Measurements from ENCODE around the gene CCNI. TPM values are rescaled to one million over a fixed set of nuclear protein-coding genes. Genes with fewer than 3 reads are reported as not detected.

The CCNI gene
- total RNA-seq, 1 experiment from 2014 or later = 213 TPM

GRCh38 chr4:77050962-77051361, 24.8 kb downstream of the CCNI start:
- Mint-ChIP-seq H3K4me1 (peaks cover 7% of the 10 kb centered on the region), H3K27me3 (ENCODE audit: low read depth) (no peaks in the 10 kb centered on the region), H3K36me3 (peaks cover 52% of the 10 kb centered on the region), H3K9me3 (no peaks in the 10 kb centered on the region), H3K27ac (no peak overlapping the region), H3K4me3 (no peak overlapping the region)
- ChIA-PET CTCF (interaction anchor here (1.0 kb wide), 1 partner anchor 152 kb away, joined by 3 read pairs; no protein-coding TSS in a partner anchor), POLR2A (no interaction called here)
- ATAC-seq (no peak), DNase-seq (ENCODE audit: low spot score) (no peak)
- no peak for TF ChIP-seq MLX (CRISPR knock-in tag; IDR thresholded peaks at IDR 0.05)
- TF ChIP-seq, protein P1, sequence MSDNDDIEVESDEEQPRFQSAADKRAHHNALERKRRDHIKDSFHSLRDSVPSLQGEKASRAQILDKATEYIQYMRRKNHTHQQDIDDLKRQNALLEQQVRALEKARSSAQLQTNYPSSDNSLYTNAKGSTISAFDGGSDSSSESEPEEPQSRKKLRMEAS (CRISPR knock-in tag; IDR thresholded peaks at IDR 0.05) = no peak
- TF ChIP-seq MXD4 (CRISPR knock-in tag; IDR thresholded peaks at IDR 0.05; ENCODE audit: borderline replicate concordance) = no peak
- TF ChIP-seq USF1 (CRISPR knock-in tag; IDR thresholded peaks at IDR 0.05) = no peak
- TF ChIP-seq, protein P2, sequence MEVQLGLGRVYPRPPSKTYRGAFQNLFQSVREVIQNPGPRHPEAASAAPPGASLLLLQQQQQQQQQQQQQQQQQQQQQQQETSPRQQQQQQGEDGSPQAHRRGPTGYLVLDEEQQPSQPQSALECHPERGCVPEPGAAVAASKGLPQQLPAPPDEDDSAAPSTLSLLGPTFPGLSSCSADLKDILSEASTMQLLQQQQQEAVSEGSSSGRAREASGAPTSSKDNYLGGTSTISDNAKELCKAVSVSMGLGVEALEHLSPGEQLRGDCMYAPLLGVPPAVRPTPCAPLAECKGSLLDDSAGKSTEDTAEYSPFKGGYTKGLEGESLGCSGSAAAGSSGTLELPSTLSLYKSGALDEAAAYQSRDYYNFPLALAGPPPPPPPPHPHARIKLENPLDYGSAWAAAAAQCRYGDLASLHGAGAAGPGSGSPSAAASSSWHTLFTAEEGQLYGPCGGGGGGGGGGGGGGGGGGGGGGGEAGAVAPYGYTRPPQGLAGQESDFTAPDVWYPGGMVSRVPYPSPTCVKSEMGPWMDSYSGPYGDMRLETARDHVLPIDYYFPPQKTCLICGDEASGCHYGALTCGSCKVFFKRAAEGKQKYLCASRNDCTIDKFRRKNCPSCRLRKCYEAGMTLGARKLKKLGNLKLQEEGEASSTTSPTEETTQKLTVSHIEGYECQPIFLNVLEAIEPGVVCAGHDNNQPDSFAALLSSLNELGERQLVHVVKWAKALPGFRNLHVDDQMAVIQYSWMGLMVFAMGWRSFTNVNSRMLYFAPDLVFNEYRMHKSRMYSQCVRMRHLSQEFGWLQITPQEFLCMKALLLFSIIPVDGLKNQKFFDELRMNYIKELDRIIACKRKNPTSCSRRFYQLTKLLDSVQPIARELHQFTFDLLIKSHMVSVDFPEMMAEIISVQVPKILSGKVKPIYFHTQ (CRISPR knock-in tag; IDR thresholded peaks at IDR 0.05) = no peak
- TF ChIP-seq, protein P3, sequence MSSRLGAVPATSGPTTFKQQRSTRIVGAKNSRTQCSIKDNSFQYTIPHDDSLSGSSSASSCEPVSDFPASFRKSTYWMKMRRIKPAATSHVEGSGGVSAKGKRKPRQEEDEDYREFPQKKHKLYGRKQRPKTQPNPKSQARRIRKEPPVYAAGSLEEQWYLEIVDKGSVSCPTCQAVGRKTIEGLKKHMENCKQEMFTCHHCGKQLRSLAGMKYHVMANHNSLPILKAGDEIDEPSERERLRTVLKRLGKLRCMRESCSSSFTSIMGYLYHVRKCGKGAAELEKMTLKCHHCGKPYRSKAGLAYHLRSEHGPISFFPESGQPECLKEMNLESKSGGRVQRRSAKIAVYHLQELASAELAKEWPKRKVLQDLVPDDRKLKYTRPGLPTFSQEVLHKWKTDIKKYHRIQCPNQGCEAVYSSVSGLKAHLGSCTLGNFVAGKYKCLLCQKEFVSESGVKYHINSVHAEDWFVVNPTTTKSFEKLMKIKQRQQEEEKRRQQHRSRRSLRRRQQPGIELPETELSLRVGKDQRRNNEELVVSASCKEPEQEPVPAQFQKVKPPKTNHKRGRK (CRISPR knock-in tag; IDR thresholded peaks at IDR 0.05; ENCODE audit: borderline replicate concordance) = no peak
- no peak for TF ChIP-seq JAZF1 (CRISPR knock-in tag; IDR thresholded peaks at IDR 0.05)
- TF ChIP-seq AFF4 (CRISPR knock-in tag; IDR thresholded peaks at IDR 0.05; ENCODE audit: borderline replicate concordance) = no peak
- no peak for TF ChIP-seq NR3C1 (CRISPR knock-in tag; conservative IDR thresholded peaks at IDR 0.05; ENCODE audit: low read depth)
- TF ChIP-seq NR1H2 (CRISPR knock-in tag; IDR thresholded peaks at IDR 0.05) = no peak
- TF ChIP-seq, protein P4, sequence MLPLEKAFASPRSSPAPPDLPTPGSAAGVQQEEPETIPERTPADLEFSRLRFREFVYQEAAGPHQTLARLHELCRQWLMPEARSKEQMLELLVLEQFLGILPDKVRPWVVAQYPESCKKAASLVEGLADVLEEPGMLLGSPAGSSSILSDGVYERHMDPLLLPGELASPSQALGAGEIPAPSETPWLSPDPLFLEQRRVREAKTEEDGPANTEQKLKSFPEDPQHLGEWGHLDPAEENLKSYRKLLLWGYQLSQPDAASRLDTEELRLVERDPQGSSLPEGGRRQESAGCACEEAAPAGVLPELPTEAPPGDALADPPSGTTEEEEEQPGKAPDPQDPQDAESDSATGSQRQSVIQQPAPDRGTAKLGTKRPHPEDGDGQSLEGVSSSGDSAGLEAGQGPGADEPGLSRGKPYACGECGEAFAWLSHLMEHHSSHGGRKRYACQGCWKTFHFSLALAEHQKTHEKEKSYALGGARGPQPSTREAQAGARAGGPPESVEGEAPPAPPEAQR (CRISPR knock-in tag; IDR thresholded peaks at IDR 0.05) = no peak

DNA sequence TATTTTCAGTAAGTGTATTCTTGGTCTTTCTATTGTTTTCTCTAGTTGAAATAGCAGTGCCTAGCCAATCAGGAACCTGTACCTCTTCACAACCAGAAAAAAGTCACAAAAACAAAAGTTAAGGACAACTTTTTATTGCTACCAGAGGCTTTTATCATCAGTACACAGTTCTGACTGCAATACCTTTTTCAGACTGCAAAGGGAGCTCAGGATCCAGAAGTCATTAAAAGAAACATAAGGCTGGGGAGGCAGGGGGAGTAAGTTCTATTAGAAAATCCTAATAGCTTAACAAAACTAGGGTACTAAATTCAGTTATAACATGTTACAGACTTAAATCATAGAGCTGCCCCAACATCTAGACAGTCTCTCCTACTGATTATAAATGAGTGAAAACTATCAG, 28.8 kb downstream of the CCNI start:
- Mint-ChIP-seq H3K4me3 (no peak overlapping the region), H3K4me1 (peaks cover 11% of the 10 kb centered on the region), H3K36me3 (peaks cover 32% of the 10 kb centered on the region), H3K9me3 (no peaks in the 10 kb centered on the region), H3K27ac (no peak overlapping the region), H3K27me3 (ENCODE audit: low read depth) (no peaks in the 10 kb centered on the region)
- POLR2A ChIA-PET = interaction anchor here (0.7 to 1.3 kb wide), 2 partner anchors 156 to 257 kb away, joined by 3 to 5 read pairs; no protein-coding TSS in a partner anchor
- CTCF ChIA-PET = interaction anchor here (0.7 to 5.6 kb wide), 10 partner anchors 10 to 205 kb away, joined by 3 to 92 read pairs (median 4); no protein-coding TSS in a partner anchor
- DNase-seq (ENCODE audit: low spot score) (no peak), ATAC-seq (no peak)
- TF ChIP-seq, protein P5, sequence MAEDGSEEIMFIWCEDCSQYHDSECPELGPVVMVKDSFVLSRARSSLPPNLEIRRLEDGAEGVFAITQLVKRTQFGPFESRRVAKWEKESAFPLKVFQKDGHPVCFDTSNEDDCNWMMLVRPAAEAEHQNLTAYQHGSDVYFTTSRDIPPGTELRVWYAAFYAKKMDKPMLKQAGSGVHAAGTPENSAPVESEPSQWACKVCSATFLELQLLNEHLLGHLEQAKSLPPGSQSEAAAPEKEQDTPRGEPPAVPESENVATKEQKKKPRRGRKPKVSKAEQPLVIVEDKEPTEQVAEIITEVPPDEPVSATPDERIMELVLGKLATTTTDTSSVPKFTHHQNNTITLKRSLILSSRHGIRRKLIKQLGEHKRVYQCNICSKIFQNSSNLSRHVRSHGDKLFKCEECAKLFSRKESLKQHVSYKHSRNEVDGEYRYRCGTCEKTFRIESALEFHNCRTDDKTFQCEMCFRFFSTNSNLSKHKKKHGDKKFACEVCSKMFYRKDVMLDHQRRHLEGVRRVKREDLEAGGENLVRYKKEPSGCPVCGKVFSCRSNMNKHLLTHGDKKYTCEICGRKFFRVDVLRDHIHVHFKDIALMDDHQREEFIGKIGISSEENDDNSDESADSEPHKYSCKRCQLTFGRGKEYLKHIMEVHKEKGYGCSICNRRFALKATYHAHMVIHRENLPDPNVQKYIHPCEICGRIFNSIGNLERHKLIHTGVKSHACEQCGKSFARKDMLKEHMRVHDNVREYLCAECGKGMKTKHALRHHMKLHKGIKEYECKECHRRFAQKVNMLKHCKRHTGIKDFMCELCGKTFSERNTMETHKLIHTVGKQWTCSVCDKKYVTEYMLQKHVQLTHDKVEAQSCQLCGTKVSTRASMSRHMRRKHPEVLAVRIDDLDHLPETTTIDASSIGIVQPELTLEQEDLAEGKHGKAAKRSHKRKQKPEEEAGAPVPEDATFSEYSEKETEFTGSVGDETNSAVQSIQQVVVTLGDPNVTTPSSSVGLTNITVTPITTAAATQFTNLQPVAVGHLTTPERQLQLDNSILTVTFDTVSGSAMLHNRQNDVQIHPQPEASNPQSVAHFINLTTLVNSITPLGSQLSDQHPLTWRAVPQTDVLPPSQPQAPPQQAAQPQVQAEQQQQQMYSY (CRISPR knock-in tag; IDR thresholded peaks at IDR 0.05) = no peak
- TF ChIP-seq NFYB (CRISPR knock-in tag; conservative IDR thresholded peaks at IDR 0.05; ENCODE audit: low read depth) (no peak), RORB (CRISPR knock-in tag; IDR thresholded peaks at IDR 0.05) (no peak), TEAD4 (CRISPR knock-in tag; IDR thresholded peaks at IDR 0.05) (no peak)
- TF ChIP-seq, protein P6, sequence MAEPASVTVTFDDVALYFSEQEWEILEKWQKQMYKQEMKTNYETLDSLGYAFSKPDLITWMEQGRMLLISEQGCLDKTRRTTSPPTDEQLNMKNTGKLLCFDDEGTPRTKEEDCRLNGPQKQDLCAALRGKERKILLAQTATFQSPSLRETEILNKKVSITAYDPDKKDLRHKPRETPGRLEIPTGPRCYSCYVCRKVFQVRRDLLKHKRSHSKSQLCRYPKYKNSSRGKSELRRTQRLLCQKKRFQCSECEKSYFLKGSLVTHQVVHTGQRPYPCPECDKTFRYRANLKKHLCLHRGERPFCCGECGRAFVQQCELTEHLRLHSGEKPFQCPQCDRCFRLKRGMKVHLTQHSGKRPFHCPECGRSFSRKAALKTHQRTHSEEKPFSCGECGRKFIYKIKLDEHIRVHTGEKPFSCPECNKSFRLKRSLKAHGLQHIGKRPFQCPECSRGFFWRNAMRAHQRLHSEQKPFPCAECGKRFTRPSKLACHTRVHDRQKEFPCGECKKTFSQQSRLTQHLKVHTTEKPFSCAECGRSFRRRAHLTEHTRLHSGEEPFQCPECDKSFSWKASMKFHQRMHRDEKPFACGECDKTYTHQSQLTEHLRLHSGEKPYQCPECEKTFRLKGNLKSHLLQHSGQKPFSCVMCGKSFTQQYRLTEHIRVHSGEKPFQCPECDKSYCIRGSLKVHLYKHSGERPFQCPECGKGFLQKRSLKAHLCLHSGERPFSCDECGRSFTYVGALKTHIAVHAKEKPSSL (CRISPR knock-in tag; conservative IDR thresholded peaks at IDR 0.05) = no peak
